H1 (cell line): ENCODE measurements around the gene HECTD3. TPM values are rescaled to one million over a fixed set of nuclear protein-coding genes. Genes with fewer than 3 reads are reported as not detected.

Experiments
- BRCA1 ChIP-seq: IDR thresholded peaks from 2 replicates; pipeline ENCODE4 v1.6.1; 2012; ENCODE audit warnings: low read depth, low read length, improper control_type of control experiment
- CHD7 ChIP-seq: fragments of 300-600 bp; sonication (generic); IDR thresholded peaks from 2 replicates; pipeline ENCODE4 v1.7.1; 2012; ENCODE audit warnings: low read length, moderate library complexity, mild to moderate bottlenecking, inconsistent platforms; ENCODE audit not compliant: insufficient replicate concordance
- TCF12 ChIP-seq: IDR thresholded peaks from 2 replicates; pipeline ENCODE4 v1.6.1; 2011; ENCODE audit warnings: low read depth, mild to moderate bottlenecking, low read length
- polyA plus RNA-seq, 7 experiments: library from polyadenylated mRNA; depleted of rRNA in 3 of 7; stranded (reverse) in 5 of 7; unstranded in 2 of 7; fragments of >200 nt in 5 of 7; fragments of 200-250 nt in 2 of 7; gene quantifications; 1 replicate in 5 of 7; 2 replicates in 1 of 7; 4 replicates in 1 of 7; pipeline versions ENCODE4 v1.2.1 to v1.2.3, GENCODE V29; 2011 to 2013; ENCODE audit warnings: missing spikeins in 2 of 7, mixed read lengths in 2 of 7
- total RNA-seq: library from RNA; stranded (reverse); fragmentation: NEBNext Ultra II Directional; extraction: Animal tissue kit (Norgen Biotek cat#: 25700); gene quantifications from 2 replicates; pipeline ENCODE4 v1.2.1, GENCODE V29; 2021

HECTD3 gene
- total and polyA plus RNA-seq, 2 of the 8 experiments (the other 6 are each of a cell fraction or from before 2014, with no cell fraction given), result 32.9 to 52.7 TPM

GRCh38 chr1:45044916-45045315 is 33.8 kb upstream of the HECTD3 start (continued):
- TF ChIP-seq CHD7 (no peak), TCF12 (no peak), BRCA1 (no peak)
